GM23338 (cell line): ENCODE results near the gene PPP1R12C. TPM values are rescaled to one million over a fixed set of nuclear protein-coding genes. Genes with fewer than 3 reads are reported as not detected.

Experiments
- ATAC-seq: fragments of 200-7000 bp; cut with Tn5 transposase; 3 replicates; pipeline ENCODE4 v1.9.1; 2020
- DNase-seq: peaks from one replicate; pipeline ENCODE4 v3.0.0-alpha.2; 2015; ENCODE audit warnings: low spot score
- H2AFZ ChIP-seq: fragments of 200-600 bp; sonication (generic); 2 replicates; pipeline ENCODE4 v1.8.0; 2016; ENCODE audit warnings: antibody characterized with exemption, mild to moderate bottlenecking, moderate library complexity
- H3F3A ChIP-seq: fragments of 200-600 bp; sonication (generic); replicated peaks from 2 replicates; pipeline ENCODE4 v1.8.0; 2017; ENCODE audit warnings: antibody characterized with exemption, mixed run types, low read depth
- H3K27ac ChIP-seq: fragments of 200-600 bp; sonication (generic); 2 replicates; pipeline ENCODE4 v1.6.1; 2016; ENCODE audit warnings: low read depth
- H3K27me3 ChIP-seq: fragments of 200-600 bp; sonication (generic); 2 replicates; pipeline ENCODE4 v1.8.0; 2016; ENCODE audit warnings: mild to moderate bottlenecking, mixed run types, moderate library complexity; ENCODE audit not compliant: insufficient read depth
- H3K36me3 ChIP-seq: fragments of 200-600 bp; sonication (generic); 2 replicates; pipeline ENCODE4 v1.8.0; 2016; ENCODE audit warnings: mild to moderate bottlenecking; ENCODE audit not compliant: insufficient read depth
- H3K4me1 ChIP-seq: fragments of 200-600 bp; sonication (generic); 2 replicates; pipeline ENCODE4 v1.8.0; 2016; ENCODE audit warnings: mild to moderate bottlenecking, moderate library complexity; ENCODE audit not compliant: insufficient read depth
- H3K4me2 ChIP-seq: fragments of 200-600 bp; sonication (generic); 2 replicates; pipeline ENCODE4 v1.7.1; 2017; ENCODE audit warnings: mixed run types
- H3K4me3 ChIP-seq: fragments of 200-600 bp; sonication (generic); 2 replicates; pipeline ENCODE4 v1.6.1; 2016; ENCODE audit warnings: mixed run types
- H3K79me2 ChIP-seq: fragments of 200-600 bp; sonication (generic); replicated peaks from 2 replicates; pipeline ENCODE4 v1.8.0; 2017; ENCODE audit warnings: mild to moderate bottlenecking; ENCODE audit not compliant: insufficient read depth
- H3K9me2 ChIP-seq: fragments of 200-600 bp; sonication (generic); 2 replicates; pipeline ENCODE4 v1.8.0; 2017; ENCODE audit not compliant: insufficient read depth
- H4K20me1 ChIP-seq: fragments of 200-600 bp; sonication (generic); replicated peaks from 2 replicates; pipeline ENCODE4 v1.8.0; 2017; ENCODE audit warnings: mild to moderate bottlenecking; ENCODE audit not compliant: insufficient read depth
- H3K27ac Mint-ChIP-seq: 2 replicates; pipeline ENCODE4 v1.8.0; 2020; ENCODE audit warnings: inconsistent platforms, mild to moderate bottlenecking, moderate library complexity, mixed read lengths
- H3K27me3 Mint-ChIP-seq: 3 replicates; pipeline ENCODE4 v1.8.0; 2022; ENCODE audit warnings: low read depth, mild to moderate bottlenecking, moderate library complexity, mixed read lengths, inconsistent platforms; ENCODE audit not compliant: insufficient read depth, poor library complexity
- H3K36me3 Mint-ChIP-seq: 3 replicates; pipeline ENCODE4 v1.8.0; 2021; ENCODE audit warnings: low read depth, mild to moderate bottlenecking, inconsistent platforms, moderate library complexity, mixed read lengths
- H3K4me1 Mint-ChIP-seq: 3 replicates; pipeline ENCODE4 v1.8.0; 2020; ENCODE audit warnings: mild to moderate bottlenecking, inconsistent platforms, mixed read lengths
- H3K4me3 Mint-ChIP-seq: 3 replicates; pipeline ENCODE4 v1.8.0; 2021; ENCODE audit warnings: moderate library complexity, mild to moderate bottlenecking, inconsistent platforms, mixed read lengths
- H3K9me3 Mint-ChIP-seq: 3 replicates; pipeline ENCODE4 v1.8.0; 2020; ENCODE audit warnings: moderate library complexity, mild to moderate bottlenecking, inconsistent platforms, mixed read lengths
- CREB1 ChIP-seq: fragments of 250-450 bp; sonication (Bioruptor Pico); IDR thresholded peaks from 2 replicates; pipeline ENCODE4 v1.5.0; 2020; ENCODE audit warnings: low read depth, mild to moderate bottlenecking, moderate library complexity
- CTCF ChIP-seq, 2 experiments: fragments of 200-600 bp in 1 of 2; sonication (generic) in 1 of 2; conservative IDR thresholded peaks; 2 replicates each; pipeline versions ENCODE4 v1.5.1 to v1.6.1; 2016 to 2017; ENCODE audit warnings: antibody characterized with exemption in 2 of 2, low read depth in 2 of 2, mild to moderate bottlenecking in 2 of 2, moderate library complexity in 1 of 2
- EZH2 ChIP-seq: fragments of 200-600 bp; sonication (generic); IDR thresholded peaks from one replicate; pipeline ENCODE4 v1.8.0; 2017; ENCODE audit warnings: antibody characterized with exemption, mild to moderate bottlenecking, low read depth; ENCODE audit not compliant: unreplicated experiment
- EZH2phosphoT487 ChIP-seq: fragments of 200-600 bp; sonication (generic); IDR thresholded peaks from one replicate; pipeline ENCODE4 v1.8.1; 2018; ENCODE audit warnings: antibody characterized with exemption; ENCODE audit not compliant: unreplicated experiment
- JUNB ChIP-seq: IDR thresholded peaks from one replicate; pipeline ENCODE4 v1.6.1; 2016; ENCODE audit warnings: antibody characterized with exemption; ENCODE audit not compliant: unreplicated experiment
- NANOG ChIP-seq: IDR thresholded peaks from 2 replicates; pipeline ENCODE4 v1.6.1; 2016; ENCODE audit warnings: antibody characterized with exemption, borderline replicate concordance
- POLR2AphosphoS5 ChIP-seq: IDR thresholded peaks from 2 replicates; pipeline ENCODE4 v1.6.1; 2016; ENCODE audit warnings: antibody characterized with exemption, low read depth
- ZNF114 ChIP-seq: fragments of 250-450 bp; sonication (Bioruptor Pico); IDR thresholded peaks from 2 replicates; pipeline ENCODE4 v1.5.0; 2020; ENCODE audit warnings: mild to moderate bottlenecking, moderate library complexity
- ZNF331 ChIP-seq: fragments of 250-450 bp; sonication (Bioruptor Pico); IDR thresholded peaks from 2 replicates; pipeline ENCODE4 v1.5.0; 2020; ENCODE audit warnings: low read depth, mild to moderate bottlenecking, moderate library complexity
- polyA plus RNA-seq: library from polyadenylated mRNA; unstranded; fragments of >200 nt; fragmentation: Nextera tagmentation; extraction: Ambion mirVana; gene quantifications from 2 replicates; pipeline ENCODE4 v1.2.1, GENCODE V29; 2016
- total RNA-seq: library from RNA; depleted of rRNA; stranded (reverse); fragments of >200 nt; shearing (Covaris generic); gene quantifications from 2 replicates; pipeline ENCODE4 v1.2.3, GENCODE V29; 2014
- TF ChIP-seq, protein P1 (sequence below): IDR thresholded peaks from one replicate; pipeline ENCODE4 v1.6.1; 2018; ENCODE audit warnings: antibody characterized with exemption; ENCODE audit not compliant: unreplicated experiment

Gene PPP1R12C
- total and polyA plus RNA-seq, 2 experiments from 2014 or later = 33.2 to 83.9 TPM

GRCh38 chr19:55098716-55099556, 18.5 kb downstream of the PPP1R12C start:
- H3K4me3 ChIP-seq = no peak overlapping the region
- peaks cover 14% of the 10 kb centered on the region for H3K4me1 ChIP-seq
- Mint-ChIP-seq H3K36me3 (peaks cover 19% of the 10 kb centered on the region), H3K4me3 (no peak overlapping the region), H3K9me3 (no peaks in the 10 kb centered on the region; the same call in 2 of the 3 replicates), H3K4me1 (peaks cover 19% of the 10 kb centered on the region), H3K27me3 (peaks cover 16% of the 10 kb centered on the region), H3K27ac (no peak overlapping the region)
- no peak overlapping the region for H3K4me2 ChIP-seq
- no peaks in the 10 kb centered on the region for H3K79me2 ChIP-seq
- ATAC-seq (peak; percentile 18), DNase-seq (no peak)
- H3K27ac ChIP-seq = no peak overlapping the region
- TF ChIP-seq CTCF (conservative IDR thresholded peaks at IDR 0.05; ENCODE audit: low read depth in 2 of 2) (peak; percentile 29 to 62; a peak in 3 of 4 replicates), EZH2 (no peak)
- H3F3A ChIP-seq = peaks cover 8% of the 10 kb centered on the region; the same call in 1 of the 2 replicates
- H3K9me2 ChIP-seq = no peaks in the 10 kb centered on the region
- H3K36me3 ChIP-seq = peaks cover 4% of the 10 kb centered on the region
- H4K20me1 ChIP-seq = peaks cover 4% of the 10 kb centered on the region; the same call in 1 of the 2 replicates
- H2AFZ ChIP-seq = no peak overlapping the region
- no peaks in the 10 kb centered on the region for H3K27me3 ChIP-seq

GRCh38 chr19:55097864-55098715, 19.3 kb downstream of the PPP1R12C start:
- Histone ChIP-seq H3K9me2 (no peaks in the 10 kb centered on the region), H3K27ac (no peak overlapping the region), H3K36me3 (peaks cover 1% of the 10 kb centered on the region), H3K27me3 (no peaks in the 10 kb centered on the region), H3F3A (peaks cover 8% of the 10 kb centered on the region; the same call in 1 of the 2 replicates), H3K4me2 (no peak overlapping the region), H2AFZ (no peak overlapping the region), H4K20me1 (peaks cover 3% of the 10 kb centered on the region; the same call in 1 of the 2 replicates), H3K4me3 (no peak overlapping the region), H3K4me1 (peaks cover 14% of the 10 kb centered on the region), H3K79me2 (no peaks in the 10 kb centered on the region)
- peaks cover 19% of the 10 kb centered on the region for H3K4me1 Mint-ChIP-seq
- peaks cover 14% of the 10 kb centered on the region for H3K36me3 Mint-ChIP-seq
- no peak for ATAC-seq
- no peak for DNase-seq
- H3K27ac Mint-ChIP-seq = no peak overlapping the region
- H3K4me3 Mint-ChIP-seq = no peak overlapping the region
- peaks cover 16% of the 10 kb centered on the region for H3K27me3 Mint-ChIP-seq
- H3K9me3 Mint-ChIP-seq = no peaks in the 10 kb centered on the region
- TF ChIP-seq EZH2phosphoT487 = no peak
- TF ChIP-seq, protein P1, sequence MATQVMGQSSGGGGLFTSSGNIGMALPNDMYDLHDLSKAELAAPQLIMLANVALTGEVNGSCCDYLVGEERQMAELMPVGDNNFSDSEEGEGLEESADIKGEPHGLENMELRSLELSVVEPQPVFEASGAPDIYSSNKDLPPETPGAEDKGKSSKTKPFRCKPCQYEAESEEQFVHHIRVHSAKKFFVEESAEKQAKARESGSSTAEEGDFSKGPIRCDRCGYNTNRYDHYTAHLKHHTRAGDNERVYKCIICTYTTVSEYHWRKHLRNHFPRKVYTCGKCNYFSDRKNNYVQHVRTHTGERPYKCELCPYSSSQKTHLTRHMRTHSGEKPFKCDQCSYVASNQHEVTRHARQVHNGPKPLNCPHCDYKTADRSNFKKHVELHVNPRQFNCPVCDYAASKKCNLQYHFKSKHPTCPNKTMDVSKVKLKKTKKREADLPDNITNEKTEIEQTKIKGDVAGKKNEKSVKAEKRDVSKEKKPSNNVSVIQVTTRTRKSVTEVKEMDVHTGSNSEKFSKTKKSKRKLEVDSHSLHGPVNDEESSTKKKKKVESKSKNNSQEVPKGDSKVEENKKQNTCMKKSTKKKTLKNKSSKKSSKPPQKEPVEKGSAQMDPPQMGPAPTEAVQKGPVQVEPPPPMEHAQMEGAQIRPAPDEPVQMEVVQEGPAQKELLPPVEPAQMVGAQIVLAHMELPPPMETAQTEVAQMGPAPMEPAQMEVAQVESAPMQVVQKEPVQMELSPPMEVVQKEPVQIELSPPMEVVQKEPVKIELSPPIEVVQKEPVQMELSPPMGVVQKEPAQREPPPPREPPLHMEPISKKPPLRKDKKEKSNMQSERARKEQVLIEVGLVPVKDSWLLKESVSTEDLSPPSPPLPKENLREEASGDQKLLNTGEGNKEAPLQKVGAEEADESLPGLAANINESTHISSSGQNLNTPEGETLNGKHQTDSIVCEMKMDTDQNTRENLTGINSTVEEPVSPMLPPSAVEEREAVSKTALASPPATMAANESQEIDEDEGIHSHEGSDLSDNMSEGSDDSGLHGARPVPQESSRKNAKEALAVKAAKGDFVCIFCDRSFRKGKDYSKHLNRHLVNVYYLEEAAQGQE = no peak
- TF ChIP-seq ZNF331 (CRISPR knock-in tag) = no peak
- TF ChIP-seq POLR2AphosphoS5 = no peak
- no peak for TF ChIP-seq JUNB
- no peak for TF ChIP-seq ZNF114 (CRISPR knock-in tag)
- TF ChIP-seq CTCF (conservative IDR thresholded peaks at IDR 0.05; ENCODE audit: low read depth in 2 of 2) = no peak
- TF ChIP-seq CREB1 (CRISPR knock-in tag) = no peak
- TF ChIP-seq NANOG = no peak
